AG08396 (cell line): ENCODE data around the gene CYP2W1.

Source experiments
- DNase-seq: peaks from one replicate; pipeline ENCODE4 v3.0.0; 2012; ENCODE audit warnings: low spot score, mixed read lengths

CYP2W1 gene

GRCh38 chr7:966291-967069 lies 16.5 kb upstream of the CYP2W1 start:
- no peak for DNase-seq

- no peak for DNase-seq
Observed at GRCh38 chr7:967361-968082, 15.5 kb upstream of the CYP2W1 start.

- DNase-seq, result no peak
Observed at GRCh38 chr7:968205-969105, 14.5 kb upstream of the CYP2W1 start.

DNA sequence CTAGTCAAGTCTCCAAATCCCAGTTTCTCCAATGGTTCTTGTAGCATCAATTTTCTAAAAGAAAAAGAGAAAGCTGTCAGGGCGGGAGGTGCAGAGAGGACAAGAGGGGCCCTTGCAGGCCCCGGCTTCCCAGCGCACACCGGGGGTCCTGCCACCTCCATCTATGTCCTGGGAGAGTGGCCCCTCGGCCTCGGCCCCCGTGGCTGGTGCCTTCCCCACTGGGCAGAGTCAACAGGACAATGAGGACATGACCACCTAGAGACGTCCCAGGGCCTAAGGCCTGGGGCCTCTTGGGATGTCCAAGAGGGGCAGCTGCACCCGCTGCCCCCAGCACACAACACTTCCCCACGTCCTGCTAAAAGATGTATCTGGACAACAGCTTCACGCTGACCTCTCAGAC lies 13.6 kb upstream of the CYP2W1 start:
- no peak for DNase-seq

DNA sequence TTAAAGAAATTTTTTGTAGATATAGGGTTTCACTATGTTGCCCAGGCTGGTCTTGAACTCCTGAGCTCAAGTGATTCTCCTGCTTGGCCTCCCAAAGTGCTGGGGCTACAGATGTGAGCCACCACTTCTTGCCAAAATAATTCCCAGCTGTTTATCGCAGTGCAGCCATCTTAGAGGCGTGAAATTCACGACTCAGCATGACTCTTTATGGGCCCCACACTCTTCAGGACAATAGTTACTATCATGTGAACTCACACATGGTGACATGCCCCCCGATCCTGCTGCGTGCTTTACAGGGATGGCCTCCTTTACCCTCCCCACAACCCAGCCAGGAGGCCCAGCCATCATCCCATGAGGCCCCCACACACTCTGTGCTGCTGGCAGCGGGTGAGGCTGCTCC lies 12.2 kb upstream of the CYP2W1 start:
- DNase-seq, result no peak

- DNase-seq, result no peak
Observed at GRCh38 chr7:972110-972509, 10.9 kb upstream of the CYP2W1 start.

GRCh38 chr7:972676-973309 lies 10.2 kb upstream of the CYP2W1 start:
- DNase-seq, result no peak

DNA sequence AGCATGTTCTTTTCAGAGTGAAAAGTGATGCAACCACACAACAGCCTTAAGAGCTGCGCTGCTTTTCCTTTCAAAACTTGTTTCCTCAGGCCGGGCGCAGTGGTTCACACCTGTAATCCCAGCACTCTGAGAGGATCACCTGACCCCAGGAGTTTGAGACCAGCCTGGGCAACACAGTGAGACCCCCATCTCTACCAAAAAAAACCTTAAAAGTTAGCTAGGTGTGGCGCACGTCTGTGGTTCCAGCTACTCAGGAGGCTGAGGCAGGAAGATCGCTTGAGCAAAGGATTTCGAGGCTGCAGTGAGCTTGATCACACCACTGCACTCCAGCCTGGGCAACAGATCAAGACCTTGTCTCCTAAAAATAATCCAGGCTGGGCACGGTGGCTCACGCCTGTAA lies 9.7 kb upstream of the CYP2W1 start:
- no peak for DNase-seq

DNA sequence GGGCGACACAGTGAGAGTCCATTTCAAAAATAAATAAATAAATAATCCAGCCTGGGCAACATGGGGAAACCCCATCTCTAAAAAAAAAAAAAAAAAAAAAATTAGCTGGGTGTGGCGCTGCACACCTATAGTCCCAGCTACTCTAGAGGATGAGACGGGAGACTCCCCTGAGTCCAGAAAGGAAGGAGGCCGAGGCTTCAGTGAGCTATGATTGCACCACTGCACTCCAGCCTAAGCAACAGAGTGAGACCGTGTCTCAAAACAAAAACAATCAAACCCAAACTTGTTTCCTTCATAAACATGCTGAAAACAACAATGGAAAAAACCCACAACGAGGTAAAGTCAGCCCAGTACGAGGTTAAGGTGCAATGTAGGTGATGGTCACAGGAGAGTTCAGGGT lies 8.8 kb upstream of the CYP2W1 start:
- no peak for DNase-seq

DNA sequence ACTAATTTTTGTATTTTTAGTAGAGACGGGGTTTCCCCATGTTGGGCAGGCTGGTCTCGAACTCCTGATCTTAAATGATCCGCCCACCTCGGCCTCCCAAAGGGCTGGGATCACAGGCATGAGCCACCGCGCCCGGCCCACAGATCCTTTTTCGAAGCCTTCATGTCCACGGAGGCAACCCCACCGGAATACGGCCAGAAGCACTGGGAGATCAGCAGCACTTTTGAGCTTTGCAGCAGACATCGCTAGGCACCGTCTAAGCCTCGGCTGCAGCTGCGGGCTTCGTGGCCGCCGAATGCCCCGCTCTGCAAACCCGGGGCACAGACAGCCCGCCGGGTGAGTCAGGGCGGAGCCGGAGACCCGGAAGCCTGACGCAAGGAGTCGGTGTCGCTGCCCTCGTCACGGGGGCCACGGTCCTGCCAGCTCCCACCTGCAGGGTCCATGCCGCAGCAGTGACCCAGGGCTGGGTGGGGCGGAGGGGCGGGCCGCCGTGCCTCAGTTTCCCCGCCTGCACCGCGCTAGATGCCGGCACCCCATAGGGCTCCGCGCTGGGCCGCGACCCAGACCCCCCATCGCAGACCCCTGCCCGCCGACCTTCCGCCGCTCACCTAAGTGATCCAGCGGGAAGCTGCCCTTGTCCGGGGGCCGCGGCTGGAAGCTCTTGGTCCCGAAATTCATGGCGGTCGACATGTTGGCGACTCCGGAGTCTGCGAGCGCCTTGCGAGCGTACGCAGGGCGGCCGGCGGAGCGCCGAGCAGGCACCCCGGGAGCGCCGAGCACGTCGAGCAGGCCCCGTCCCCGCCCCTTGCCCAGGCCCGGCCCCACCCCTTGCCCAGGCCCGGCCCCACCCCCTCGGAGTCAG lies 7.9 kb upstream of the CYP2W1 start, which contains the start of gene COX19:
Gene COX19 (minus strand): TSS at position 730 of the 862 bp plus-strand sequence. CDS start 40 bp downstream, at position 690.
- DNase-seq, result peak; percentile 97

DNA sequence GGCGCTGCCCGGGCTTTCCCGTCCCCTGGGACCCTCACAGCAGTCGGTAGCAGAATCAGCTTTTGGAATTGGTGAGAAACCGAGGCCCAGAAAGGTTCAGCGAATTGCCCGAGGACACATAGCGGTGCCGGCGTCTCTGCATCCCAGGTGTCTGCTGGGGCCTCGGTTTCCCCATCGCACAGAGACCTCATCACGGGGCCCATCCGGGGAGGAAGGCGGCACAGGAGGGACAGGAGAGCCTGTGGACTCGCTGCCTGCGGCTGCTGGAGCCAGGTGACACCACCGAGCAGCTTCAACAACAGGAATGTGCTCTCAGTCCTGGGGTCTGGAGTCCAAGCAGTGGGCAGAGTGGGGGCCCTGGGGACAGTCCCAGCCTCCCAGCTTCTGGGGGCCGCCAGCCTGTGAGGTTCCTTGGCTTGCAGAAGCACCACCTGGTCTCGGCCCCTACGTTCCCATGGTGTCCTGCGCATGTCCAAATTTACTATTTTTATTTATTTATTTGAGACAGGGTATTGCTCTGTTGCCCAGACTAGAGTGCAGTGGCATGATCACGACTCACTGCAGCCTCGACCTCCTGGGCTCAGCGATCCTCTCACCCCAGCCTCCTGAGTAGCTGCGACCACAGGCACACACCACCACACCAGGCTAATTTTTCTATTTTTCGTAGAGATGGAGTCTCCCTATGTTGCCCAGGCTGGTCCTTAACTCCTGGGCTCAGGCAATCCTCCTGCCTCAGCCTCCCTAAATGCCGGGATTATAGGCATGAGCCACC lies 7.1 kb upstream of the CYP2W1 start:
- no peak for DNase-seq

- DNase-seq, result no peak
Observed at GRCh38 chr7:976901-977325, 6.1 kb upstream of the CYP2W1 start.

DNA sequence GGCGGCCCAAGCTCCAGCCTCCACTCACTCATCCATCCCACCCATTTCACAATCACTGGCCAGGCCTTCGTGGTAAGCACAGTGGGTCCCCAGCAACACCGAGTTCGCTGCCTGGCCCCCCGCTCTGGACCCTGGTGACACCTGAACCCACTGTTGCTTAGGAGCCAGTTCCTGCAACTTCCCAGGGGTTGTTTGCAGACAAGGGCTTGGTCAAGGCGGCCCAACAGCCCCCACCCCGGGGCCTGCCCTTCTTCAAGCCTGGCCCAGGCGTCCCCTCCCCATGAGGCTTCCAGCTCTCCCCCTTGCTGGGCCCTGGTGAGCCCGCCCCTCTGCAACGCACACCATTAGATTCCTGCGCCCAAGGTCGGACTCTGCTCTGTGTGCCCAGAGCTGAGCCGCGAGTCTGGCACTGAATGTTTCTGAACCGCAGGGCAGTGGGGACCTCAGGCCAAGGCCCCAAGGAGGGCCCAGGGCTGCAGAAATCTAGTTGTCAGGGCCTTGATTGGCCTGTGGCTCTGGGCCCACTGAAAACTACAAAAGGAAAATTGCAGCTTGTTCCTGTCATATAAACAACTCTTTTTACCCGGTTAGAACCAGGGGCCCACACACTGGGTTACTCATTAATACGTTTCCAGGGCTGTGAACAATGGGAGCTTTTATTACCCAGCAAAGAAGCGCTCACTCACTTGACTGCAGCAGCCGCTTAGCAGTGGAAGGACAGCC lies 5.5 kb upstream of the CYP2W1 start:
- DNase-seq, result no peak

GRCh38 chr7:978049-978346 lies 5.0 kb upstream of the CYP2W1 start:
- no peak for DNase-seq

GRCh38 chr7:978416-979091 lies 4.4 kb upstream of the CYP2W1 start:
- DNase-seq, result no peak

- no peak for DNase-seq
Observed at GRCh38 chr7:979151-979550, 3.8 kb upstream of the CYP2W1 start.

GRCh38 chr7:979886-980571 lies 3.0 kb upstream of the CYP2W1 start:
- peak; percentile 57 for DNase-seq

DNA sequence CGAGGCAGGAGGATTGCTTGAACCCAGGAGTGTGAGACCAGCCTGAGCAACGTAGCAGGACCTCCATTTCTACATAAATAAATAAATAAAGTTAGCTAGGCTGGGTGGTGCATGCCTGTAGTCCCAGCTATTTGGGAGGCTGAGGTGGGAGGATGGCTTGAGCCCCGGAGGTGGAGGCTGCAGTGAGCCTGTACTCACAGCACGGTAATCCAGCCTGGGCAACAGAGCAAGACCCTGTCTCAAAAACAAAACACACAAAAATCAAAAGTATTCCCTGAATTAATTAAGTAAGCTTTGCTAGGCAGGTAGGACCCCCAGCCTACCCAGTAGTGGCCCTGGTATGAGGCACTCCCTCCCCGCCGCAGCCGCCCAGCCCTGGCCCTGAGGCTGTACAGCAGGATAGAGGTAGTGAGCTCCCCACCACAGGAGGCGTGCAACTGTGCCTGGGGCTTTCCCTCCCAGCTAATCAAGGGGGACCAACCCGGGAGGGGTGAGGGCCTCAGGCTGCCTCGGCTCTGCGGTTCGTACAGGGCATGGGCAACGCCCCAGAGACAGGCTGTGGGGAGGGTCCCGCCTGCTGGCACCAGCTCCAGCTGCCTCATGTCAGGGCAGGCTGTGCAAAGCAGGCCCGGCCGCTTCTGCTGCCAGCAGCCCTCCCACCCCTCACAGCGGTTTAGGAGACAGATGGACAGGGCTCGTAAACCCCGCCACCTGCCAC lies 1.0 kb upstream of the CYP2W1 start:
- no peak for DNase-seq
